Activated CD4-positive, alpha-beta T cell treated with anti-CD3 and anti-CD28 coated beads, Interleukin-10, Interleukin-2, amounts not matched to agents 100 ng/mL and 50 ng/mL, durations not matched to agents 16 hours and 8 hours (primary cell): Measurements from ENCODE around the gene ADGRB3.
A peak's percentile ranks its signal among the peaks of the same experiment; 100 is the strongest.

Experiments
- DNase-seq: peaks from one replicate; pipeline ENCODE4 v3.0.0-alpha.2; 2020

ADGRB3 gene

DNA sequence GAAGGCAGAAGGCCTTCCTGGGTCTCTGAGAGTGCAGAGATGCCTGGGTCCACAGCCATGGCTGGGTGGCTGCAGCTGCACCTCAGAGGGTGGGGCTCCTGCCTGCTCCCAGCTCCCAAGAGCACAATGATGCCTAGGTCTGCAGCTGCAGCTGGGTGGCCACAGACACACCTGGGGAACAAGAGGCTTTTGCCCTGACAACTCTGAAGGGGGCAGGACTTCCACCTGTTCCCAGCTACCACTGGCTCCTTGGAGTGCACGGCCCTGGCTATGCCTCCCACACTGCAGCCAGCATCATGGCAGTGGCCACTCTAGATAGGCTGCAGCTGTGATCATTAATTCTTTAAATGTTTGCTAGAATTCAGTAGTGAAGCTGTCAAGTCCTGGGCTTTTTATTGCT, 511.3 kb downstream of the ADGRB3 start:
- no peak for DNase-seq

DNA sequence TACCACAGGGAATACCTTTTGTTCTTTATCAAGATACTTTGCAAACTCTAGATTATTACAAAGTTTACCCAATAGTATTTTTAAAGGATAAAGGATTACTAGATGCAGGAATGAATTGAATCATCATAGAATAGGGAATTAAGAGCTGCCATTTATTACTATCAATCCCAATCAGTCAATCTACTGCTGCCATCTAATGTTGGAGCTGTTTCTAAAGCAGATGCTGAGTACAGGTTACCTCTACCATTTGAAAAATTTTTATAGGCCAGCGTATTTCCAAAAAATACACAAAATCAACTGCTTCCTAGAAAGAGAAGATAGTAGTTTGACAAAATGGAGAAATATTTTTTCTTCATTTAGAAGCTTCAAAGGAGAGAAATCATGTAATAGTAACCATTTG, 520.4 kb downstream of the ADGRB3 start:
- DNase-seq, result no peak

GRCh38 chr6:69162811-69163210, 527.7 kb downstream of the ADGRB3 start:
- no peak for DNase-seq

DNA sequence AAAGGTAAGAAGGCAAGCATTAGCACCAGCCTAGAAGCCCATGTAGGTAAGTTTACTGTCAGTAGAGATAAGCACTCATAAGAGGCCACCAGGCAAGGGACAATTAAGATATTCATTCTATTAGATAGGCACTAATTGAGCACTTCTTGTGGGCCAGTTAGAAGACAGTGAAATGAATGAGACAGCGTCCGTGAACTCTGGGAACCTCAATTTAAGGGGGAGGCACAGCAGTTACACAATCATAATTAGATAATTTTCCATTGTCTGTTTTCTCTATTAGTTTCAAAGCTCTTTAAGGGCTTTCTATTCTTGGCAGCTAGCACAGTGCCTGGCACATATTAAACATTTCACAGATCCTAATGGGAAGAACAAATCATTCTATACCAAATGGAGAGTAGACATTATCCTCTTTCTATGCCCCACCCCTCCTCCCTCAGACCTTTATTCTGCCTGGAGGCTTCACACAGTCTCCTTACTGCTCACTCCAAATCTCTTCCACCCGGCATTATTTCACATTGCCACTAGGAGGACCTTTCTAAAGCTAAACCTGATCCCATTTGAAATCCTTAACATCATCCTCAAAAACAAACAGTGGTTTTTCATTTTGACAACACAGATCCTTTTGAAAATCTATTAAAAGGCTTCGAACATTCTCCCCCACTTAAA, 529.6 kb downstream of the ADGRB3 start:
- no peak for DNase-seq

GRCh38 chr6:69179681-69180080, 544.6 kb downstream of the ADGRB3 start:
- DNase-seq, result no peak

- DNase-seq, result no peak
Measured at GRCh38 chr6:69180361-69181067, 545.4 kb downstream of the ADGRB3 start.

- no peak for DNase-seq
Measured at GRCh38 chr6:69181964-69182363, 546.9 kb downstream of the ADGRB3 start.

DNA sequence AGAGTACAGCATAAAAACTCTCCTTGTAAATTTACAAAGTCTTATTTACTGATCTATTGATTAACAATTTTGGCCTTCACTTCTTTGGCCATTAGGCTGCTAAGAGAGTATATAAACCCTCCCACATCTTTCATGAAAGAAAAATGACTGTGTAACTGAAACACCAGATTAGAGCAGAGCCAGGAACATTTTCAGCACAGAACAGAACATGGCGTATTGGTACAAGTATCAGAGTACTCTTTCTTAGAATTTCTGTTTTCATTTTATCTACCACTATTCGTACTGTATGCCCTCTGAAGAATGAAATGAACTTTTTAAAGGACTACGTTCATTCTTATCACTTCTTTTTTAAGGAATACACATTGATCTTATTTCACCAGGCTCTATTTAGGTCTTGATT, 550.2 kb downstream of the ADGRB3 start:
- DNase-seq, result no peak

- no peak for DNase-seq
Measured at GRCh38 chr6:69202768-69203167, 567.7 kb downstream of the ADGRB3 start.

GRCh38 chr6:69216127-69216526, 581.0 kb downstream of the ADGRB3 start:
- no peak for DNase-seq

DNA sequence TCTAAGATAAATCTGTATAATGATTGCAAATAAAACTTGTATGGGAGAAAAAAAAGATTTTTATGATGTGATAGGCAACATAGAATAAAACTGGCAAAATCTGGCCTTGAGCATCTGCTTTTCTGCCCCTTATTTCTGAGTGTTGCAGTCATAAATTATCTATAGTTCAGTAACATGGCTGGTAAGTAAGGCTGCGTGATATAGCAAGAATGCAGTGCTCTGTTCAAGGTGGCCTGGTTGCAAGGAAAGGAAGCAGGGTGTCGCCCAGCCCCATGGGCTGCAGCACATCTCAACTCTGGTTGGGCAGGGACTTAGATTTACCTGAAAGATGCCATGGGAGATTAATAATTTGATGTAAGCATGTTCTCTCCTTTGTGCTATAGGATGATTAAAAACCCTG, 582.3 kb downstream of the ADGRB3 start:
- no peak for DNase-seq

GRCh38 chr6:69220375-69220774, 585.3 kb downstream of the ADGRB3 start:
- no peak for DNase-seq

DNA sequence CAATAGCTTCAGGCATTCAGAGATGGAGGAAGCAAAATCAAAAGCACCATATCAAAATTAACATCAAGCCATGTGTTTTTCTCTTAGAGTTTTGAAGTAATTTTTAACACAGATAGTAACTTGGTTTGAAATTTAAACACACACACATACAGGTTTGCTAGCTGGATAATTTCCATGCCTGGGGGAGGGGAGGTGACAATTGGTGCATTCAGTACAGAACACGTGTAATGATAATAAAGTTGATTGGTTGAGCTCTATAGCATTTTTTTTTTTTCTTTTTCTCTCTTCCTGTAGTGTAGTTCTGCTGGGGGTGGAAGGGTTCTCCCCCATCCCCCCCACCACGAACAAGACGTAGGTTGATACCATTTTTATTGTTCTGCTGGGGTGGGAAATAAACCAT, 596.9 kb downstream of the ADGRB3 start:
- no peak for DNase-seq

GRCh38 chr6:69232496-69232895, 597.4 kb downstream of the ADGRB3 start:
- no peak for DNase-seq

DNA sequence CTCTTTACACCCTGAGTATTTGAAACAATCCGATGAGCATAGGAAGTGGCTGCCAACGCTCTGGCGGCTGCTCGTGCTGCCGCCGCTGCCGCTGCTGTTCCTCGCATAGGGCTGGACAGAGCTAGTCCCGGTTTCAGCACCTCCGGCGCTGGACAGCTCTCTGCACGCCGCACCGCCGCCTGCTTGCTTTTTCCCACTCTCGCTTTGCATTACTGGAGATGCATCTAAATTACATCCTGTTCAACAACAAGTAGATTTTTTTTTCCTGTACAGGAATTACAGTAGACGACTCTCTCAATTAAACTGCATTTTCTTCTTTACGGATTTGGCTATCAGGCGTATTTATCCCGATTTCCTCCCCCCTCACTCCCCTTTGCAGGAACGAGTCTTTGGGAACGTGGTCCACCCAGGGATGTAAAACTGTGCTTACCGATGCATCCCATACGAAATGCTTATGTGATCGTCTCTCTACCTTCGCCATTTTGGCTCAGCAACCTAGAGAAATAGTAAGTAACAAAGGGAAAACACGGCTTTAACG, 597.9 kb downstream of the ADGRB3 start:
- peak; percentile 60 for DNase-seq

DNA sequence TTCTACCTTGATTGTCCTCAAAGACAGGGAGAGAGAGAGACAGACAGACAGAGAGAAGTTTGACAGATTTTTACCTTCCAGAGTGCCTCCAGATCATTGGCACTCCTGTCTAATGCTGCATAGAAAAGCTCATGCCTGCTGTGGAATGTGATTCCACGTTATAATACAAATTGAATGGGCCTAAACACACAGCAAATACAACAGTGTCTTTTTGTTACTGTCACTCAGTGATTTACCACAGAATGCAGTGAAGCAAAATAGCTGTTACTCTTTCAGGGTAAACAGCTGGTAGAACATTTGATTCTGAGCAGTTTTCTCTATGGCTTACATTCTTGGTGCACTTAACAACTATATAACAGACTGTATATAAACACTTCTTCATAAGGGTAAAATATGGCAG, 603.0 kb downstream of the ADGRB3 start:
- no peak for DNase-seq

GRCh38 chr6:69246983-69247382, 611.9 kb downstream of the ADGRB3 start:
- DNase-seq, result no peak

DNA sequence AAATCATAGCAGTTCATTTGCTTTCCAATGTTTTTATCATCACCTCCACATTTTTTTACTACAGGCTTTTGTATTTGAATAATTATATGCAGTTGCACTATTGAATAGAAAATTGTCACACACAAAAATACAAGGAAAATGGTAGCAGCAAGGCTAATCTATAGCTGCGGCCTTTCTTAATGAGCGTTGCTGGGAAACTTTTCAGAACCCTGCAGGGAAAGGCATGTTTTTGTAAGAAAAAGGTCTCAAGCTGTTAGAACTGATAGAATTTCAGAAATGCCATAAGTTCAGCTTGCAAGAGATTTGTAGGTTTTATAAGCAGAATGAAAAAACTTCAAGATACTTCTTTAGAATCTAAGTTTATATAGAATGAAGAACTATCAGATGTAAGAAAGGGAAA, 625.9 kb downstream of the ADGRB3 start:
- DNase-seq, result no peak

GRCh38 chr6:69263297-69263696, 628.2 kb downstream of the ADGRB3 start:
- no peak for DNase-seq

DNA sequence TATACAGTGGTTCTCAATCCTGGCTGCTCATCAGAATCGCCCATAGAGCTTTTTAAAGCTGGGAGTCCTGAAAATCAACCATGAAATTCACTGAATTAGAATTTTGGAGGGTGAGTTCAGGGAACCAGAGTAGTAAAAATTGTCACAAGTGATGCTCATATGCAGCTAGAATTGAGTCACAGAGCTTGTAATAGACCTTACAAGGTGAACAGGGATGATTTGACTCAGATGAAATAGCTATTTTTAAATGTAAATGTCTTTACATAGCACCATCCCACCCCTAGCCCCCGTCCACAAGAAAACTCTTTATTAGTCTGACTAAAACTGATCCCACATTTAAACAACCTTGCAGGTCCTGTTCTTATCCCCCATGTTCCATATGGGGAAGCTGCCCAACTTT, 630.0 kb downstream of the ADGRB3 start:
- DNase-seq, result no peak

- no peak for DNase-seq
Measured at GRCh38 chr6:69265706-69266105, 630.6 kb downstream of the ADGRB3 start.

DNA sequence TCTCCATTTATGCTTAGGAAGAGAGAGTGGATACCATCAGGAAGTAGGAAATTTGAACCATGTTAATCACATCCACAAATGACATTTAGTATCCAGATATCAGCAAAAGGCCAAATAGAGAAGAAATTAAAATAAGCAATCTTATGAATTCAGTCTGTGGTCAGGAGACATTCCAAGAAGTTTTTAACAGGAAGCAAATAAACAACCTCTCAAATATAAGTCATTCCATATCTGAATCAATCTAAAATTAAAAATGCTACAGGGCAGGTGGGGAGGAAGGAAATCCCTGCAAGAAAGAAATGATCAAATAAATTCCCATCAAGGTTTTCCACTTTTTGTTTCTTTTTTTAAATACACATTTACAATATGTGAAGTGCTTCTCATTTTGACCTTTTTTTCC, 641.1 kb downstream of the ADGRB3 start:
- DNase-seq, result no peak

- DNase-seq, result no peak
Measured at GRCh38 chr6:69279805-69280204, 644.7 kb downstream of the ADGRB3 start.

DNA sequence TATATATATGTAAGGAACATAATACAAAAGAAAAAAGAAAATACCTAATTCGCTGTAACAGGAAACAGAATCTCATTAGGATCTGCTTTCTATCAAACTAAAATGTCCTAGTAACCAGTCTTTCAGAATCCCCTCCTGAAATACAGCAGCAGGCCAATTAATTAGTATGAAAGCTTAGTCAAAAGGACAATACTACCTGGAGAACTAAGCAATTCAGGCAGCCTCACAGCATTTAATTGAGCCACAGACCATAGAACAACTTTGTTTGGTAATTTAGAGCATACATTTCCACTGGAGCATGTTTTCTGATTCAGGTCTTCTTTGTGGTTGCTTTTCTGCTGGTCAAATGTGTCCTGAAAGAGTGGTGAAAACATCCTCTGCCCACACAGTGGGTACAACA, 645.8 kb downstream of the ADGRB3 start:
- DNase-seq, result no peak
